NT2/D1 (cell line): ENCODE results near the gene RIMKLA.

Experiments used
- SUZ12 ChIP-seq: IDR thresholded peaks from 2 replicates; pipeline ENCODE4 v1.6.1; 2011; ENCODE audit not compliant: insufficient read length, insufficient read depth; ENCODE audit errors: extremely low read depth
- YY1 ChIP-seq: IDR thresholded peaks from 2 replicates; pipeline ENCODE4 v1.6.1; 2011; ENCODE audit not compliant: insufficient read length, insufficient read depth
- ZNF274 ChIP-seq: IDR thresholded peaks from 2 replicates; pipeline ENCODE4 v1.6.1; 2011; ENCODE audit warnings: mild to moderate bottlenecking, low read depth, low read length

GRCh38 chr1:42454403-42454802, 73.8 kb downstream of the RIMKLA start:
- TF ChIP-seq YY1 = no peak
- TF ChIP-seq ZNF274 = no peak
- no peak for TF ChIP-seq SUZ12
